ENCODE results near the gene WNT6. TPM values are rescaled to one million over a fixed set of nuclear protein-coding genes. Genes with fewer than 3 reads are reported as not detected.
A peak's percentile ranks its signal among the peaks of the same experiment; 100 is the strongest.

WNT6 gene
- total and polyA plus RNA-seq, 4 donors = 0.08 to 0.20 TPM; not detected in 2

- TF ChIP-seq REST (IDR thresholded peaks at IDR 0.05) (no peak), NR2F2 (IDR thresholded peaks at IDR 0.05) (no peak), YY1 (IDR thresholded peaks at IDR 0.05) (no peak)
Observed at GRCh38 chr2:218858671-218859555, 692 bp upstream of the WNT6 start (continued).

- Histone ChIP-seq H3K9me3 (ENCODE audit: control insufficient read depth in 4 of 4, low read length in 3 of 4) (no peaks in the 10 kb centered on the region), H3K36me3 (ENCODE audit: control insufficient read depth in 4 of 4, insufficient read depth in 3 of 4, low read depth in 1 of 4, low read length in 3 of 4) (no peaks in the 10 kb centered on the region), H3K27ac (ENCODE audit: low read depth in 1 of 2, low read length in 2 of 2) (no peak overlapping the region), H3K4me3 (ENCODE audit: low read depth in 1 of 3, low read length in 3 of 3) (peak overlapping the region in 1 of 3 donors; percentile 45), H3K4me1 (ENCODE audit: control insufficient read depth in 4 of 4, insufficient read depth in 4 of 4, low read length in 3 of 4) (peaks cover 0 to 20% (median 10%) of the 10 kb centered on the region in 4 donors), H3K9ac (ENCODE audit: low read depth in 1 of 2, low read length in 2 of 2) (no peak overlapping the region), H3K27me3 (ENCODE audit: control insufficient read depth in 4 of 4, insufficient read depth in 4 of 4, low read length in 3 of 4) (peaks cover 4 to 19% (median 6%) of the 10 kb centered on the region in 4 donors)
- 6% methylated on average over 47 of the region's 47 CpGs for WGBS
- no peak for DNase-seq (ENCODE audit: low spot score)
- TF ChIP-seq YY1 (IDR thresholded peaks at IDR 0.05) (no peak), SP1 (IDR thresholded peaks at IDR 0.05) (no peak), ATF3 (IDR thresholded peaks at IDR 0.05) (no peak), RXRA (IDR thresholded peaks at IDR 0.05) (no peak)
Observed at GRCh38 chr2:218859988-218860831, 605 bp downstream of the WNT6 start.

GRCh38 chr2:218860950-218861381, 1.4 kb downstream of the WNT6 start:
- H3K27ac ChIP-seq (ENCODE audit: low read depth in 1 of 2, low read length in 2 of 2) = no peak overlapping the region
- 1% methylated on average over 21 of the region's 21 CpGs for WGBS
- H3K9ac ChIP-seq (ENCODE audit: low read depth in 1 of 2, low read length in 2 of 2) = no peak overlapping the region
- peak overlapping the region in 1 of 3 donors; percentile 7 for H3K4me3 ChIP-seq (ENCODE audit: low read depth in 1 of 3, low read length in 3 of 3)
- no peak for DNase-seq (ENCODE audit: low spot score)
- peaks cover 0 to 20% (median 10%) of the 10 kb centered on the region in 4 donors for H3K4me1 ChIP-seq (ENCODE audit: control insufficient read depth in 4 of 4, insufficient read depth in 4 of 4, low read length in 3 of 4)
- peaks cover 4 to 16% (median 6%) of the 10 kb centered on the region in 4 donors for H3K27me3 ChIP-seq (ENCODE audit: control insufficient read depth in 4 of 4, insufficient read depth in 4 of 4, low read length in 3 of 4)
- H3K36me3 ChIP-seq (ENCODE audit: control insufficient read depth in 4 of 4, insufficient read depth in 3 of 4, low read depth in 1 of 4, low read length in 3 of 4) = no peaks in the 10 kb centered on the region
- no peak for TF ChIP-seq HNF4G (IDR thresholded peaks at IDR 0.05)
- no peak for TF ChIP-seq RAD21 (IDR thresholded peaks at IDR 0.05)
- TF ChIP-seq GABPA (IDR thresholded peaks at IDR 0.05 in 1 of 2, conservative IDR thresholded peaks at IDR 0.05 in 1 of 2) = no peak
- no peak for TF ChIP-seq ATF3 (IDR thresholded peaks at IDR 0.05)
- no peaks in the 10 kb centered on the region for H3K9me3 ChIP-seq (ENCODE audit: control insufficient read depth in 4 of 4, low read length in 3 of 4)
